Stimulated activated CD8-positive, alpha-beta memory T cell treated with anti-CD3 and anti-CD28 coated beads, Interleukin-2, amount 100 ng/mL, for 48 hours (primary cell): ENCODE measurements around the gene NMU.
"Not testable (repeated sequence)": the region's sequence is repeated elsewhere in the genome, so short reads cannot be mapped to it uniquely, and the experiment has no call there.

Source experiments
- DNase-seq, 2 donors: peaks; one replicate each; pipeline ENCODE4 v3.0.0-alpha.2; 2020; ENCODE audit warnings: low read depth in 2 of 2

Gene NMU

GRCh38 chr4:55624063-55624462, 12.0 kb downstream of the NMU start:
- DNase-seq = not testable (repeated sequence)

- DNase-seq = no peak
Measured at GRCh38 chr4:55618546-55619143, 17.5 kb downstream of the NMU start.

DNA sequence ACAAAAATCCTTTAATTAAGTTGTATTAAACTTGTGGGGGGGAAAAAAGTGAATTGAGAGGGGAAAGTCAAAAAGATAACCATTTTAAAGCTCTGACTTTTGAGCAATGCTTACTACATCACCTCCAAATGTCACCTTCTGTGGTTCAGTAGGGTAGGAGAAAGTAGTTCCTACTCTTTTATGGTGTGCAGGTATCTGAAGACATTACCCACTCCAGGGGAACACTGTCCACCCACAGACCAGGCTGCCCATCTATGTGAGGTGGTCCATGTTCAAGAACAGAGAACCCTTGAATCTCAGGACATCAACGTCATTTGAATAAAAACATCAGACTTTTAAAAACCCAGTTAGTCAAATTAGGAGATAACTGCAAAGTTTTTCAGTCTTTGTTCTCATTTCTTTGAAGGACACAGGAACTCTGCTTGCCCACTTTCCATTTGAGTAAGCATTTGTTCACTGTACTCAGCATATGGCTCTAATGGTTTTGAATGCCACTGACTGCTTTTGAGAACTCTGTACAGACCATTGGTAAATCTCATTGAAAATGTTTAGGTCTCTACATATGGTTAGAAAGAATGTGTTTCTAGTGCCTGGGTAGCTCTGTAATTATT, 18.4 kb downstream of the NMU start:
- no peak for DNase-seq

DNA sequence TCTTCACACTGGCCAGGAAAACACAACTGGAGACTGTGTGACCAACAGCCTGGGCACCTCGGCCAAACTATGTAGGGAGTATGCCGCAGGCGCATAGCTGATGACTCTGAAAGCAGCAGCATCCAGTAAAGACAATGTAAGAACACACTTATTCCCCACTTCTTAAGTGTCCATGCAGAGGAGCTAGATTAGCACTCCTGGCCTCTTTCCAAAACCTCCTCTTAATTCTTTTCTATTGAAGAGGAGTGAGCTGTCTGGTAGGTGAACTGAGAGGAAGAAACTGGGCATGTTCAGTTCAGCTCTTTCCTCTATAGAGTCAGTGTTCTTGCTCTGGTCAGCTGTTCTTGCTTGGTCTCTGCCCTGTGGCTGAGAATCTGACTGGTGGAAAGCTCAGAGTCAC, 21.1 kb downstream of the NMU start:
- DNase-seq = no peak

GRCh38 chr4:55613621-55614020, 22.5 kb downstream of the NMU start:
- no peak for DNase-seq

- DNase-seq = no peak
Measured at GRCh38 chr4:55612341-55612740, 23.8 kb downstream of the NMU start.

DNA sequence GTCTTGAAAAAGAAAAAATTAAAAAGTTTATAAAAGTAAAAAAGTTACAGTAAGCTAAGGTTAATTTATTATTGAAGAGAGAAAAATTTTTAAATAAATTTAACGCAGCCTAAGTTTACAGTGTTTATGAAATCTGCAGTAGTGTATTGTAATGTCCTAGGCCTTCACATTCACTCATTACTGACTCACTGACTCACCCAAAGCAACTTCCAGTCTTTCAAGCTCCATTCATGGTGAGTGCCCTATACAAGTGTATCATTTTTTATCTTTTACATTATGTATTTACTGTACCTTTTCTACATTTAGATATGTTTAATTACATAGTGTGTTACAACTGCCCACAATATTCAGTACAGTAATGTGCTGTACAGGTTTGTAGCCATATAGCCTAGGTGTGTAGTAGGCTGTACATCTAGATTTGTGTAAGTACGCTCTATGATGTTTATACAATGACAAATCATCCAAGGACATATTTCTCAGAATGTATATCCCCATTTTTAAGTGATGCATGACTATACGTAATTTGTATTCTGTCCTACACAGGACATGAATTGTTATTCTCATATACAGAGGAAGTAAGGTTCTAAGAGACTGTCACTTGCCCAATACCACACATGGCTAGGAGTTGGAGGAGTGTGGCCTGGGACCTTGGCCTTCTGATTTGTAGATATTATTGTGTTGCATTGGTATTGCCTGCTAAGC, 24.6 kb downstream of the NMU start:
- DNase-seq = no peak

DNA sequence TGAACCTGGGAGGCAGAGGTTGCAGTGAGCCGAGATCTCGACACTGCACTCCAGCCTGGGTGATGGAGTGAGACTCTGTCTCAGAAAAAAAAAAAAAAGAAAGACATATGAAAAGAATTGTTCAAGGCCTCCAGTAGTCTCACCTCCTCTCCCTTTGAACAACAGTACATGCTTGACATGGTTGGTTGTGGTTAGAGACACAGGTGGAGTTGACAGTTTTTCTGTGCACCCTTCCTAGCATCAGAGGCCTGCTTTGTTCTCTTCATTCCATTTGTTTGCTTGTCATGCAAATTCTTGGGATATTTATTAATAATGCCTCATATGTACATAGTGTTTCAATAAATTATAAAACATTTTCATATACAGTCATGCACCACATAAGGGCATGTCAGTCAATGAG, 25.7 kb downstream of the NMU start:
- no peak for DNase-seq

DNA sequence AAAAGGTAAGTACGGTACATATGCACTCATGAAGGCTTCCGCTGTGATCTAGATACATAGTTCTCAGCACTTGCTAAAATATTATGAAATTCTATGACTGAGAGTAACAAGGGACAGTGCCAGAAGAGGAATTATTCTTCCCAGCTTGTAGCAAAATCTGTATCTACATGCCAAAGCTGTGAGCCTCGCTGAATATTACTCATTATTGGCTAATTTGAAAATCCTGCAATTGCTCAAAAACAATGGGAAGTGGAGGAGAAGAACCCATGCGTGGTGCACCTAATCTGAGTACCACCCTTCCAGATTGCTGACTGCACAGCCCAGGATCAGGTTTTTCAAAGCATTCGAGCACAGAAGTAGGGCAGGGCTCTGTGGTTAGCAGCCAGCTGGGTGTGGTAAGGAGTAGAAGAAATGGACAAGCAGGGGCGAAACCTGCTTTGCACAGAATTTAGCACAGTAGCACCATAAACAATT, 26.7 kb downstream of the NMU start:
- no peak for DNase-seq

DNA sequence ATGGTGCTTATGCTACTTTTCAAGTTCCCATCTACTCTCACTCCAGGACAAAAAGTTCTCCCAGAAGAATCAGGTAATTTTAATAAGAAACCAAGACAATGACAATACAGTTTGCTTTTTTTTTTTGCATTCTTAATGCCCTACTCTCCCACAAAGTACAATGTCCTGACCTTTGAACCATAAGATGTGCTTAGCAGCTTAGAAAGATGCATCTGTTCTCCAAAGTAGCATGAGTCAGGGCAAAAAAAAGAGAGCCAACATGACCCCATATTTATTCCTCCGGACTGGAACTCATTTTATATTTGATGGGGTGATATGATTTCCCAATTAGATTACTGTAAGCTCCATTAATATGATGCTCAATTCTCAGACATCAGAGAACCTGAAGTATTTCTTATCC, 27.5 kb downstream of the NMU start:
- no peak for DNase-seq

DNA sequence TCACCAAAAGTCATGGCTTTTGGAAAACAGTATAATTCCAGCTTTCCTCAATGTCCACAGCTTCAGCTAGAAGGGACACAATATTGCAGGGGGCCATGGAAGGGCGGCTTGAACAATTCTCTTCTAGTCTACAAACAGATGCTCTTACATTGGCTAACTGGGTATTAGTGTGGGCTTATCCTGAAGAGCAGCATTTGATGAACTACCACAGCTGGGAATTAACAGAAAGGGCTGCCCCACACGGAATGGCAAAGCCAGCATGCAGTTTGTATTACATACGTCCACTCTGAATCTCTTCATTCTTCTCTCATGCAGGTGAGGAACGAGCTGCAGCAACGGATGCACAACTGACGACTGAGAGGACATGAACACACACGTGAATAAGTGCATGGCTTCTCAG, 31.1 kb downstream of the NMU start:
- DNase-seq = no peak

- DNase-seq = no peak
Measured at GRCh38 chr4:55600640-55601039, 35.5 kb downstream of the NMU start.

GRCh38 chr4:55598641-55599040, 37.5 kb downstream of the NMU start:
- DNase-seq = no peak

- no peak for DNase-seq
Measured at GRCh38 chr4:55592014-55592413, 44.1 kb downstream of the NMU start, which contains the start of gene PDCL2. Gene PDCL2 (minus strand): TSS chr4:55592245. CDS start chr4:55592109, 136 bp downstream.

DNA sequence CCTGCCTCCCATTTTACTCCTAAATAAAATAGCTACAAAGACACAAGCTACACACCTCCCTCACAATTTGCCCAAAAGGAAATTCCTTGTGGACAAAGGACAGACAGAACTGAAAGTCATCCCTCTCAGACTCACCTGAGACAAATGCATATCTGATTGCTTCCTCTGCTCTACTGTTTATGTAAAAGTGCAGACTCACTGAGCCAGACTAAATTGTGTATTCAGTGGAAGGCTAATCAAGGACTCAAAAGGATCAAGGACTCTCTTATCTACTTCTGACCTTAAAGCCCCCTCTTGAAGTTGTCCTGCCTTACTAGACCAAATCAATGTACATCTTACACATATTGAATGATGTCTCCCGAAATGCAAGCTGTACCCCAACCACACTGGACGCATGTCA, 47.9 kb downstream of the NMU start:
- no peak for DNase-seq

DNA sequence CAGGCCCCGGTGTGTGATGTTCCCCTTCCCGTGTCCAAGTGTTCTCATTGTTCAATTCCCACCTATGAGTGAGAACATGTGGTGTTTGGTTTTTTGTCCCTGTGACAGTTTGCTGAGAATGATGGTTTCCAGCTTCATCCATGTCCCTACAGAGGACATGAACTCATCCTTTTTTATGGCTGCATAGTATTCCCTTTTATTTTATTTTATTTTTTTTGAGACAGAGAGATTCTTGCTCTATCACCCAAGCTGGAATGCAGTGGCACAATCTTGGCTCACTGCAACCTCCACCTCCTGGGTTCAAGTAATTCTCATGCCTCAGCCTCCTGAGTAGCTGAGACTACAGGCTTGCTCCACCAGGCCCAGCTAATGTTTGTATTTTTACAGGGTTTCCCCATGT, 53.3 kb downstream of the NMU start:
- DNase-seq = not testable (repeated sequence)

GRCh38 chr4:55578341-55579010, 57.6 kb downstream of the NMU start:
- no peak for DNase-seq

DNA sequence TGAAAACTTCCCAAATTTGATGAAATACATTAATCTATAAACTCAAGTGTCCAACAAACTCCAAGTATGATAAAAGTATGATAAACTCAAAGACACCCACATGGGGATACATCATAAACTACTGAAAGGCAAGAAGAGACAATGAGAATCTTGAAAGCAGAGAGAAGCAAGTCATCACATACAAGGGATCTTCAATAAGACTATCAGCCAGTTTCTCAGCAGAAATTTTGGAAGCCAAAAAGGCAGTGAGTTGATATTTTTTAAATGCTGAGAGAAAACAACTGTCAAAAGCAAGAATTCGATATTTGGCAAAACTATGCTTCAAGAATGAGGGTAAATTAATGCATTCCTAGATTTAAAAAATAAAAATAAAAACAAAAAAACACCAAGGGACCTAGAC, 60.6 kb downstream of the NMU start:
- no peak for DNase-seq

DNA sequence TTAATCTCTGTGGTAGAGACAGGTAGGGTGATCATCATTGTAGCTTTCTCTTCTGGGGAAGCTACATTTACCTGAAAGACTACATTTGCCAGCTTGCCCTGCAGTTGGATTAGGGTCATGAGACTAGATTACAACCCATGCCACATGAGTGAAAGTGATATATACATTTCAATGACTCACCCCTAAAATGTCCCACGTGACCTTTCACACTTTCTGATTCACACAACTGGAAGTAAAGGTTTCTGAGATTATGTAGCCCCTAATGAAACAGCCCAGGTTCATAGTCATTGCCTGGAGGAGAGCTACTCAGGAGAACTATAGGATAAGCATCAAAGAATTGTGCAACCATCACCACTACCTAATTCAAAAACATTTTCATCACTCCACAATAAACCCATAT, 61.8 kb downstream of the NMU start:
- no peak for DNase-seq

DNA sequence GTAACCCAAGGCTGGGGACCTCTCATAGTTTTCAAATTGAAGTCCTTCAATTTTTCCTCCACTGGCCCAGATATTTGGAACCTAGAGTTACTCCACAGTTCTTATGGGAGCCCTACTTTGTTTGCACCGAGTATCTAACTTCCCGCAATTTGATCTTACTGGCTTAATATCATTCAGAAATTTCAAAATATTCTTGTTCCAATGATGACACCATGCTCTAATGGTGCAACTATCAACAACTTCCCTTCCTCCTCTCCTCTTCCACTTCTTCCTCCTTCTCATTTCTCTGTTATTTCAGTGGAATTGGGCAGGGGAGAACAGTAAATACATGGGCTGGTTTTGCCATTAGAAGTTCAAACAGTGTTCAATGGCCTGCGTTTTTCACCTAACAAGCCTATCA, 64.3 kb downstream of the NMU start:
- no peak for DNase-seq

GRCh38 chr4:55568905-55569504, 67.1 kb downstream of the NMU start:
- DNase-seq = no peak

DNA sequence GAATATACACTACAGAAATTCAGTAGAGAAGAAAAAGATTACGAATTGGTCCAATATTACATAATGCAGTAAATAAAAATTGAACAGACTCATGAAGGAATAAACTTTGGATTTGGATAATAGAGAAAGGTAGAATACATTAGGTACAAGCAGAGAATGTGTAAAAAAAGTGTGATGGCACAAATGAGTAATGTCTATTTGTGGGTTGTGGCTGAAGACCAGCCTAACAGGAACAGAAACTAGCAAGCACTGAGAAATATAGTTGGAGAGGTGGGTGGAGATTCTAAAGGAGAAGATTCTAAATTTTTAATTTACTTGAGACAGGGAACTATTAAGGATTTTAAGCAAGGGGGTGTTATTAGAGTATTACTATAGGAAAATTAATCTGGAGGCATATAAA, 74.2 kb downstream of the NMU start:
- DNase-seq = no peak
